Fibroblast of villous mesenchyme (primary cell): ENCODE measurements around the gene PON2. TPM values are rescaled to one million over a fixed set of nuclear protein-coding genes. Genes with fewer than 3 reads are reported as not detected.
A peak's percentile ranks its signal among the peaks of the same experiment; 100 is the strongest.

ENCODE experiments used
- DNase-seq: peaks from one replicate; pipeline ENCODE4 v3.0.0-alpha.2; 2010; ENCODE audit warnings: low read depth
- H3K4me3 ChIP-seq: 2 replicates; pipeline ENCODE4 v1.5.1; 2011; ENCODE audit warnings: low read depth, mild to moderate bottlenecking, low read length
- CTCF ChIP-seq: IDR thresholded peaks from 2 replicates; pipeline ENCODE4 v1.5.1; 2012; ENCODE audit warnings: low read depth, mild to moderate bottlenecking, low read length; ENCODE audit not compliant: insufficient read depth
- total RNA-seq: library from RNA; depleted of rRNA; stranded (reverse); fragments of >200 nt; gene quantifications from 2 replicates; pipeline ENCODE4 v1.2.3, GENCODE V29; 2012

The PON2 gene
- total RNA-seq, 1 donor = 95.9 TPM

GRCh38 chr7:95427166-95427565 lies 7.7 kb downstream of the PON2 start:
- DNase-seq = no peak
- TF ChIP-seq CTCF = no peak
- H3K4me3 ChIP-seq = no peak overlapping the region

GRCh38 chr7:95425694-95426093 lies 9.1 kb downstream of the PON2 start:
- no peak for DNase-seq
- H3K4me3 ChIP-seq = no peak overlapping the region
- no peak for TF ChIP-seq CTCF

GRCh38 chr7:95424716-95425115 lies 10.1 kb downstream of the PON2 start:
- no peak overlapping the region for H3K4me3 ChIP-seq
- TF ChIP-seq CTCF = no peak
- peak; percentile 45 for DNase-seq

GRCh38 chr7:95421847-95422444 lies 12.9 kb downstream of the PON2 start:
- no peak overlapping the region for H3K4me3 ChIP-seq
- TF ChIP-seq CTCF = no peak
- peak; percentile 23 for DNase-seq

- no peak overlapping the region for H3K4me3 ChIP-seq
- no peak for TF ChIP-seq CTCF
- DNase-seq = peak; percentile 49
These were observed 13.6 kb downstream of the PON2 start for GRCh38 chr7:95421000-95421846.

GRCh38 chr7:95412075-95412474 lies 22.8 kb downstream of the PON2 start:
- DNase-seq = no peak
- no peak overlapping the region for H3K4me3 ChIP-seq
- no peak for TF ChIP-seq CTCF

- H3K4me3 ChIP-seq = no peak overlapping the region
- no peak for DNase-seq
- TF ChIP-seq CTCF = no peak
These were observed 23.2 kb downstream of the PON2 start for GRCh38 chr7:95411666-95412065.
